Kidney epithelial cell (primary cell): ENCODE measurements around the gene SORCS2. TPM values are rescaled to one million over a fixed set of nuclear protein-coding genes. Genes with fewer than 3 reads are reported as not detected.

Source experiments
- DNase-seq: peaks from one replicate; pipeline ENCODE4 v3.0.0-alpha.2; 2010; ENCODE audit warnings: low read depth
- H3K27me3 ChIP-seq: 2 replicates; pipeline ENCODE4 v1.6.0; 2011; ENCODE audit warnings: low read length; ENCODE audit not compliant: control insufficient read depth, insufficient read depth
- H3K36me3 ChIP-seq: 2 replicates; pipeline ENCODE4 v1.5.1; 2011; ENCODE audit warnings: low read length; ENCODE audit not compliant: control insufficient read depth, insufficient read depth
- H3K4me3 ChIP-seq: 2 replicates; pipeline ENCODE4 v1.5.1; 2011; ENCODE audit warnings: low read depth, mild to moderate bottlenecking, control low read depth, low read length
- CTCF ChIP-seq: IDR thresholded peaks from 2 replicates; pipeline ENCODE4 v1.5.1; 2011; ENCODE audit warnings: mild to moderate bottlenecking, moderate library complexity, low read length, control low read depth, inconsistent platforms; ENCODE audit not compliant: insufficient read depth, poor library complexity, severe bottlenecking
- total RNA-seq: library from RNA; depleted of rRNA; stranded (reverse); fragments of >200 nt; gene quantifications from 2 replicates; pipeline ENCODE4 v1.2.3, GENCODE V29; 2015

Gene SORCS2
- total RNA-seq, 1 donor from 2014 or later = 1.4 TPM

DNA sequence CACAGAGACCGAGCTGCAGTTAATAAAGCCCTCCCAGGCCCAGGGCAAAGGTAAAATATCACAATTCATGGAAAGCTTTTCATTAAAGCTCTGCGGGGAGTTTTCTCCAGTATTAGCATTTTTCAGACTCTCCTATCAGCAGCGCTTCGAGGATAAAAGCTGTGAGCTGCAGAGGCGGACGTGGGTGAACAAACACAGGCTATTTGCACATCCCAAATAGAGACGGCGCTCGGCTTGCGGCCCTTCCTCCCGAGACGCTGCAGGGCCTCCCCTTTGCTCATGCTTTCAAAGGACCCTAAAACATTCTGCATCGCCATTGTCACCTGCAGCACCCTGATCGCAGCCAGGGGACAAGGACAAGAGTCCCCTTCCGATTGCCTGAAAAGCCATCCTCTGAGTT lies 97.3 kb downstream of the SORCS2 start:
- H3K36me3 ChIP-seq = no peaks in the 10 kb centered on the region
- H3K4me3 ChIP-seq = no peak overlapping the region
- TF ChIP-seq CTCF = no peak
- peaks cover 35% of the 10 kb centered on the region for H3K27me3 ChIP-seq
- no peak for DNase-seq

DNA sequence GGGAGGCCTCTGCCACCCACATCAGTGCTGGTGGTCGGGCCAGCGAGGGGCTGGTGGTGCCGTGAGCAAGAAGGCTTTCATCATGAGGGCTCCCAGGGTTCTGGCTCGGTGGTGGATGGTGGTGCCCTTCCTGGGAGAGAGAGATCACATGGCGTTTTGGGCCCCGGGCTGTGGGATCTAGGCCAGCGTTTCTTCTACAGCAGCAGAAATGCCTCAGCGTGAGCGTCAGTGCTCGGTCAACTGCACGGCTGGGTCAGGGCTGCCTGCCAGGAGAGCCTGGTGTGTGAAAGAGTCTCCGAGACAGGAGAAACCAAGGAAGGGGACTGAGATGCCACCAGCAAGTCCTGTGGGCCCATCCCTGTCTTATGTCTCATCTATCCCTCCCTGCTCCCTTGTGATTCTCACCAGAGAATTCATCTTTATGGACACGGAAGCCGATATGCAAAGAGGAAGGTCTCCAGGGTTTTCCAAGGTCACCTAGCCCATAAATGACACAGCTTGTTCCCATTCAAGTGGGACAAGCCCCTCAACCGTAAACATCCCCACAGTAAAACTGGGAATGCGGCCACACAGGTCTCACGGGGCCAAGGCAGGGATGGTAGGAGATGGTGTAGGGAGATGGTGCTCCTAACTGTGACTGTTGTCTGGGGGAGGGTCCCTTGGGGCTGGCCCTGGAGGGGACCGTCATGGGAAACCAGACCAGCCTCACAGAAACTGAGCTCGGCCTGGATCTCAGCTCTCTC lies 99.2 kb downstream of the SORCS2 start:
- no peak for DNase-seq
- Histone ChIP-seq H3K27me3 (peaks cover 26% of the 10 kb centered on the region), H3K36me3 (no peaks in the 10 kb centered on the region), H3K4me3 (no peak overlapping the region)
- no peak for TF ChIP-seq CTCF

GRCh38 chr4:7293703-7294102 lies 101.4 kb downstream of the SORCS2 start:
- DNase-seq = no peak

DNA sequence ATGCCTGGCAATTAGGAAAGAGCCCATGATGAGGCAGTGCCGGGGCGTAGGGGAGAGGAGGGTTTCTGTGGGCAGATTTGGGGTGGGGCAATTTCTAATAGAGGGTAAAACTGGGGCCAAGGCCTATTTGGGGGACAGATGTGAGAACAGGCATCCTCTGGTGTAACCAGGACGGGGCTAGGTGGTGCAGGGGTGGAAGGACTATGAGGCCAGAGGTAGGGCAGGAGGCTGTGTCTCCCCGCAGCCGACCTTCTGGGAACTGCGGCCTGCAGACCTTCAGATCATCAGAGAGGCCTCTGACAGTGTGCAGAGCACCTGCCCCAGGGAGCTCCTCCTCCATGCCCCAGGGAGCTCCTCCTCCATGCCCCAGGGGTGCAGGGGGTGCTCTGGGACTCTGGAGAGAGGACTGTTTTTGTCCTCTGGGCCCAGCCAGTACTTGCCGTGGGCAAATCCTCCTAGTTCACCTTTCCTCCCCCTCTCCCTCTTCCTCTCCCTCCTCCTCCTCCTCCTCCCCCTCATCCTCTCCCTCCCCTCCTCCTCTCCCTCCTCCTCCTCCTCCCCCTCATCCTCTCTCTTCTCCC lies 101.9 kb downstream of the SORCS2 start:
- Histone ChIP-seq H3K4me3 (no peak overlapping the region), H3K36me3 (no peaks in the 10 kb centered on the region)
- no peak for TF ChIP-seq CTCF

More at GRCh38 chr4:7293703-7294102, 101.4 kb downstream of the SORCS2 start:
- H3K27me3 ChIP-seq = peaks cover 32% of the 10 kb centered on the region
- no peak for TF ChIP-seq CTCF
- no peak overlapping the region for H3K4me3 ChIP-seq
- no peaks in the 10 kb centered on the region for H3K36me3 ChIP-seq

GRCh38 chr4:7295197-7295910 lies 103.0 kb downstream of the SORCS2 start:
- no peak for TF ChIP-seq CTCF
- Histone ChIP-seq H3K4me3 (no peak overlapping the region), H3K27me3 (peaks cover 44% of the 10 kb centered on the region), H3K36me3 (no peaks in the 10 kb centered on the region)
- no peak for DNase-seq

More for the DNA sequence above, 101.9 kb downstream of the SORCS2 start:
- H3K27me3 ChIP-seq = peaks cover 38% of the 10 kb centered on the region
- no peak for DNase-seq
